Measurements from ENCODE around the gene PLCG2. TPM values are rescaled to one million over a fixed set of nuclear protein-coding genes. Genes with fewer than 3 reads are reported as not detected.

Gene PLCG2
- total RNA-seq, 1 donor from 2014 or later = 9.1 TPM

DNA sequence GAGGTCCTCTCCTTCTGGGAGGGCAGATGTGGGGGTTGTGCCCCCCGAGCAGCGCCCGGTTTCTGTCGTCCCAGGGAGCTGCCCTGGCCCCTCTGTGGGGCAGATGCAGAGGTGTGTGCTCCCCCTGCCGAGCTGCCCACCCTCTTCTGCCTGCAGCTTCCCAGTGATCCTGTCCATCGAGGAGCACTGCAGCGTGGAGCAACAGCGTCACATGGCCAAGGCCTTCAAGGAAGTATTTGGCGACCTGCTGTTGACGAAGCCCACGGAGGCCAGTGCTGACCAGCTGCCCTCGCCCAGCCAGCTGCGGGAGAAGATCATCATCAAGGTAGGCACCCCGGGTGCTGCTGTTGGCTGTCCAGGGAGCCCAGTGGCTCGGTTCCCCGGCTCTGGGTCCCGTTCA is 121.4 kb downstream of the PLCG2 start:
- DNase-seq (ENCODE audit: low spot score, unreplicated experiment) = no peak
- H3K27me3 Mint-ChIP-seq = no peaks in the 10 kb centered on the region
- peaks cover 3% of the 10 kb centered on the region for H3K36me3 Mint-ChIP-seq (ENCODE audit: insufficient read depth)
- peaks cover 4% of the 10 kb centered on the region for H3K9me3 Mint-ChIP-seq (ENCODE audit: low read depth)
- H3K4me1 Mint-ChIP-seq (ENCODE audit: low read depth) = no peaks in the 10 kb centered on the region
- no peak overlapping the region for H3K4me3 Mint-ChIP-seq (ENCODE audit: low read depth)
- TF ChIP-seq CTCF (IDR thresholded peaks at IDR 0.05; ENCODE audit: unreplicated experiment) = no peak
- no peak overlapping the region for H3K27ac Mint-ChIP-seq

DNA sequence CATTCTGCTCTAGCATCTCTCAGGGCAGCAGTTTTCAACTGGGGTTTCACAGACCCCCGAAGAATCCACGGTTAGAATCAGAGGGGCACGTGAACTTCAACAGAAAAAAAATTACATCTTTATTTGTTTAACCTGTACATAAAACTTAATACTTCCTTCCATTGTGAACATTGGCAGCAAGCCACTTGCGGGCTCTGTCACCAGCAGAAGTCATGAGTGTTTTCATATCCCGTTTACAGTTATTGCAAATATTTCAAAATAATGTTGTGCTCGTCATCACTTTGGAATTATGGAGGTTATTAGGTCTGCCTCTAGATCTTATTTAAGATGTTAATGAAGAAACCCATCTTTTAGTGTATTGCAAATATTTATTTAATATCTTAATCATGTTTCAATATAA is 122.4 kb downstream of the PLCG2 start:
- Mint-ChIP-seq H3K27me3 (no peaks in the 10 kb centered on the region), H3K27ac (no peak overlapping the region), H3K36me3 (ENCODE audit: insufficient read depth) (peaks cover 3% of the 10 kb centered on the region), H3K4me3 (ENCODE audit: low read depth) (no peak overlapping the region), H3K9me3 (ENCODE audit: low read depth) (peaks cover 4% of the 10 kb centered on the region), H3K4me1 (ENCODE audit: low read depth) (no peaks in the 10 kb centered on the region)
- DNase-seq (ENCODE audit: low spot score, unreplicated experiment) = no peak
- TF ChIP-seq CTCF (IDR thresholded peaks at IDR 0.05; ENCODE audit: unreplicated experiment) = no peak

GRCh38 chr16:81902025-81902424 is 122.9 kb downstream of the PLCG2 start:
- Mint-ChIP-seq H3K27ac (no peak overlapping the region), H3K27me3 (no peaks in the 10 kb centered on the region), H3K36me3 (ENCODE audit: insufficient read depth) (peaks cover 3% of the 10 kb centered on the region), H3K4me1 (ENCODE audit: low read depth) (no peaks in the 10 kb centered on the region), H3K9me3 (ENCODE audit: low read depth) (peaks cover 4% of the 10 kb centered on the region), H3K4me3 (ENCODE audit: low read depth) (no peak overlapping the region)
- no peak for TF ChIP-seq CTCF (IDR thresholded peaks at IDR 0.05; ENCODE audit: unreplicated experiment)
- DNase-seq (ENCODE audit: low spot score, unreplicated experiment) = no peak

GRCh38 chr16:81904320-81904719 is 125.2 kb downstream of the PLCG2 start:
- no peak for DNase-seq (ENCODE audit: low spot score, unreplicated experiment)
- Mint-ChIP-seq H3K4me1 (ENCODE audit: low read depth) (no peaks in the 10 kb centered on the region), H3K27ac (no peak overlapping the region), H3K27me3 (no peaks in the 10 kb centered on the region), H3K4me3 (ENCODE audit: low read depth) (no peak overlapping the region), H3K36me3 (ENCODE audit: insufficient read depth) (peaks cover 3% of the 10 kb centered on the region), H3K9me3 (ENCODE audit: low read depth) (peaks cover 4% of the 10 kb centered on the region)
- TF ChIP-seq CTCF (IDR thresholded peaks at IDR 0.05; ENCODE audit: unreplicated experiment) = no peak

GRCh38 chr16:81905277-81905676 is 126.2 kb downstream of the PLCG2 start:
- Mint-ChIP-seq H3K9me3 (ENCODE audit: low read depth) (peaks cover 4% of the 10 kb centered on the region), H3K4me1 (ENCODE audit: low read depth) (no peaks in the 10 kb centered on the region), H3K27ac (no peak overlapping the region), H3K4me3 (ENCODE audit: low read depth) (no peak overlapping the region), H3K27me3 (no peaks in the 10 kb centered on the region), H3K36me3 (ENCODE audit: insufficient read depth) (peaks cover 3% of the 10 kb centered on the region)
- no peak for DNase-seq (ENCODE audit: low spot score, unreplicated experiment)
- no peak for TF ChIP-seq CTCF (IDR thresholded peaks at IDR 0.05; ENCODE audit: unreplicated experiment)

Measured in progenitor cell of endocrine pancreas (in vitro differentiated cells).